RPMI8226 (cell line): ENCODE measurements around the gene RPS6KA5.
"Not testable (repeated sequence)": the region's sequence is repeated elsewhere in the genome, so short reads cannot be mapped to it uniquely, and the experiment has no call there.

Experiments used
- DNase-seq: peaks from one replicate; pipeline ENCODE4 v3.0.0-alpha.2; 2015

The RPS6KA5 gene

GRCh38 chr14:91060351-91061055 lies at the start of gene RPS6KA5:
TSS of gene RPS6KA5 (minus strand) at chr14:91060641. CDS start at chr14:91060434, 207 bp downstream.
- DNase-seq, result peak; percentile 99

GRCh38 chr14:91108941-91109611 lies 48.6 kb upstream of the RPS6KA5 start:
- DNase-seq, result peak; percentile 62

- DNase-seq, result no peak
These were observed 42.7 kb upstream of the RPS6KA5 start for GRCh38 chr14:91103116-91103515.

- DNase-seq, result no peak
These were observed 39.7 kb upstream of the RPS6KA5 start for GRCh38 chr14:91100102-91100501.

GRCh38 chr14:91098591-91098990 lies 38.1 kb upstream of the RPS6KA5 start:
- no peak for DNase-seq

GRCh38 chr14:91097657-91098056 lies 37.2 kb upstream of the RPS6KA5 start:
- DNase-seq, result not testable (repeated sequence)

- DNase-seq, result no peak
These were observed 34.7 kb upstream of the RPS6KA5 start for GRCh38 chr14:91095178-91095577.

GRCh38 chr14:91094772-91095171 lies 34.3 kb upstream of the RPS6KA5 start:
- no peak for DNase-seq

- DNase-seq, result not testable (repeated sequence)
These were observed 33.5 kb upstream of the RPS6KA5 start for GRCh38 chr14:91093743-91094472.

GRCh38 chr14:91092073-91092472 lies 31.6 kb upstream of the RPS6KA5 start:
- DNase-seq, result no peak

GRCh38 chr14:91090743-91091142 lies 30.3 kb upstream of the RPS6KA5 start:
- DNase-seq, result no peak

GRCh38 chr14:91089958-91090535 lies 29.6 kb upstream of the RPS6KA5 start:
- no peak for DNase-seq

GRCh38 chr14:91088585-91089235 lies 28.3 kb upstream of the RPS6KA5 start:
- no peak for DNase-seq

GRCh38 chr14:91087470-91087869 lies 27.0 kb upstream of the RPS6KA5 start:
- not testable (repeated sequence) for DNase-seq

GRCh38 chr14:91084516-91084915 lies 24.1 kb upstream of the RPS6KA5 start:
- DNase-seq, result no peak

GRCh38 chr14:91082282-91082681 lies 21.8 kb upstream of the RPS6KA5 start:
- DNase-seq, result no peak

- DNase-seq, result no peak
These were observed 19.6 kb upstream of the RPS6KA5 start for GRCh38 chr14:91080071-91080470.

GRCh38 chr14:91078095-91078737 lies 17.8 kb upstream of the RPS6KA5 start:
- DNase-seq, result no peak

- DNase-seq, result no peak
These were observed 15.1 kb upstream of the RPS6KA5 start for GRCh38 chr14:91075553-91075952.

- DNase-seq, result no peak
These were observed 10.1 kb upstream of the RPS6KA5 start for GRCh38 chr14:91070572-91070971.

GRCh38 chr14:91068642-91069041 lies 8.2 kb upstream of the RPS6KA5 start:
- DNase-seq, result peak; percentile 10

GRCh38 chr14:91067186-91067585 lies 6.7 kb upstream of the RPS6KA5 start:
- DNase-seq, result no peak
